DMS 273 (cell line): ENCODE results near the gene MBTPS1.
"Not testable (repeated sequence)": the region's sequence is repeated elsewhere in the genome, so short reads cannot be mapped to it uniquely, and the experiment has no call there.

Source experiments
- DNase-seq: peaks from one replicate; lab custom pipeline; 2025; ENCODE audit not compliant: unreplicated experiment; lab: John Stamatoyannopoulos, UW

MBTPS1 gene

DNA sequence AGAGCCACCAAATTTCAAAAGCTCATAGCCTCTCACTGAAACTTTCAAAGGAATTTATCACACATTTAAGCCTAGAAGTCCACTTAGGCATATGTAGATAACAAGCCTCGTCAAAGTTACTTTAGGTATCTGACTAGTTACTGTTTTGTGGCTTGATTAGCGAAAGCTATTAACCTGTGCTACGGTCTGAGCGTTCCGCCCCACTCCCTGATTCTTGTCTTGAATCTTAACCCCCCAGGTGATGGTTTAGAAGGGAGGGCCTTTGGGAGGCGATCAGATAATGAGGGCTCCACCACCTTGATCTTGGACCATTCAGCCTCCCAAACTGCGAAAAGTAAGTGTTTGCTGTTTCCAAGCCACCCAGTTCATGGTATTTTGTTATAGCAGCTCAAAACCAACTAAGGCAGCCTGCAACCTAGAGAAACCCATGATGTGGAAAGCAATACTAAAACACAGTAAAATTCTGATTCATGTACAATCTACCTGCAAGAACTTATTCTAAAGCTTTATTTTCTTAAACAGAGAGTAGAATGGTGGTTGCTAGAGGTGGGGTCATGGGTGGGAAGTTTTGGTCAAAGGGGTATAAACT is 21.1 kb upstream of the MBTPS1 start:
- DNase-seq = no peak

DNA sequence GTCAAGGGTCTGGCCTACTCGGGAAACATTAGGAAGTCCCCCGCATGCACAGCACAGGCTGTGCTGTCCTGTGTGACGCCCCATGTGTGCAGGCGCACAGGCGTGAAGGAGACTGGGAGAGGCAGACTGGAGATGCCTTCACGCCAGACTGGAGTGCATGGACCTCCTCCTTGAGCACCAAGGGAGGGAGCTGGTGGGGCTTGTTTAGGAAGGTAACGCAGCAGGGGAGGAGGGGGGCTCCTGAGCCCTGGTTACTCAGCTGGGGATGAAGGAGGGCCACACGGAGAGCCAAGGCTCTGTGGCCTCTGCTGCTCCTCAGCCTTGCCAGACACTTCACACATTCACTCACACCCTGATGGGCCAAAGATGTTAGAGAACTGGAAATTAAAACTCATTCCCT is 20.5 kb upstream of the MBTPS1 start:
- no peak for DNase-seq

DNA sequence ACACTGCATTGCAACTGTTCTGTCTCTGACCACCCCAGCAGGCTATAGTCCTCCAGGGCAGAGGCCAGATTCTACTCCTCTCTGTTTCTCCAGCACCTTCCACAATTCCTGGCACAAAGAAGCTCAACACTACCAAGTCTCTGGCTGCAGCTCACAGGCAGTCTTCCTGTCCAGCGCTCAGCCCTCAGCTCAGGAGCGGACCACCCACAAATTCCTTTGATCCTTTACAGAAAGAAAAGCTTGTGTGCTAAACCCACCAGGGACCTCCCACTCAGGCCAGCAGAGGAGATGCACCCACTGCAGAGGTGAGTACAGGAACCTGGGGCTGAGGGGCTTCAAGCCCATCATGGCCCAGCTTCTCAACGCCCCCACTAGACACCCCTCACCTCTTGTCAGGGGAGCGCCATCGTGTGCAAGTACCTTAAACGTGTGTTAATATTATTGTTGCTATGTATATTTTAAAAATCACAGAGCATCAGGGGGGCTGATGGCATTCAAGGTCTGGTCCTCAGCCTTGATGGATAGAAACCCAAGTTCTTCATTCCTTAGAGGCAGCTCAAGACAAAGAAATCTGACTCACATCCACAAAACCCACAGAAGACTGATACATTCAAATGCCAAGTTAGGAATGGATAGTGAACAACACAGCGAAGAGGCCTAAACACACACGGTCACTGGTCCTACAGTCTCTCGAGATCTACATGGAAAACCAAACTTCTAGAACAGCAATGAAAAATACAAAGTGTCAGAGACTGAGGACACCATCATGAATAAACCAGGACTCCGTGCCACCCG is 19.8 kb upstream of the MBTPS1 start:
- DNase-seq = no peak

DNA sequence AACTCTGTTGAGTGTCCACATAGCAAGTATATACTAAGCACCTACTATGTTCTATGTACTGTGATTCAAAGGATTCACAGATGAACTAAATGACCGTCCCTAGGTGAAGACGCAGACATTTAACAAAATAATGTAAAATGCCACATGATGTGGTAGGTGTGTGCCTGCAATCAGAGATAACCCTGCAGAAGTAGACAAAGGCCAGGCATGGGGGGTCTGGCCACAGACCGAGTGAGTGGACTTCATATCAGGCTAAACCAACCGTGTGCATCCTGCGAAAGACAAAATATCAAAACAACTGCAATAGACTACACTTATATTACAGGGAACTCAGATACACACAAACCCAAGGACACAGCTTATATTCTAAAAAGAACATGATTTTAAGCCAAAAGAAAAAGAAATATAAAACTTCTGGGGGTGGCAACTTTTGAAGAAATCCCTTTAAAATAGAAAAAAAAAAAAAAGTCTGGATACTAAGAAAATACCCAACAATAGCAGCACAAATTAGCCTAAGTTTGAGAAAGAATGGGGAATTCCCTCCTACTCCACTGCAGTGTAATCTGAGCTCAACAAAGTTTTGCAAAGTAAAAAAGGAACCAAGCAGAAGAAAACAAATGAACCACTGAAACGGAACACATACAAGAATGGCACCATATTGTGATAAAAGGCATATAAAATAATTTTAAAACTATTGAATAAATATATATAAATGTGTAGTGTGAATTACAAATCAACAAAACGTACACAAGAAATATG is 16.0 kb upstream of the MBTPS1 start:
- DNase-seq = no peak

DNA sequence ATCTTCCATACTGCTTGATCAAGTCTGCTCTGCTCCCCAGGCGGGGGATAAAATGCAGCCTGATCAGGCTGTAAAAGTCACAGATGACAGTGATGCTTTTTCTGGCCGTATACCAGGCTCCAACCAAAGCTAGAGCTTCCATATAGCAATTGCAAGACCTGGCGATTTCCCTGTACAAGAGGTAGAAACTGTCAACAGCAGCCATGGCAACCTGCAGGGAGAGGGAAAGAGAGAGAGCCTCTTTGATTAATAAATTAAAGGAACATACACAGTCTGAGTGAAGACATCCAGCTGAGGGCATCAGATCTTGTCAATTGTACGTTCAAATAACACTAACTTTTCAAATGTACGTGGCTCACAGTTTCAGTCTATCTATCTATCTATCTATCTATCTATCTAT is 14.4 kb upstream of the MBTPS1 start:
- DNase-seq = no peak

DNA sequence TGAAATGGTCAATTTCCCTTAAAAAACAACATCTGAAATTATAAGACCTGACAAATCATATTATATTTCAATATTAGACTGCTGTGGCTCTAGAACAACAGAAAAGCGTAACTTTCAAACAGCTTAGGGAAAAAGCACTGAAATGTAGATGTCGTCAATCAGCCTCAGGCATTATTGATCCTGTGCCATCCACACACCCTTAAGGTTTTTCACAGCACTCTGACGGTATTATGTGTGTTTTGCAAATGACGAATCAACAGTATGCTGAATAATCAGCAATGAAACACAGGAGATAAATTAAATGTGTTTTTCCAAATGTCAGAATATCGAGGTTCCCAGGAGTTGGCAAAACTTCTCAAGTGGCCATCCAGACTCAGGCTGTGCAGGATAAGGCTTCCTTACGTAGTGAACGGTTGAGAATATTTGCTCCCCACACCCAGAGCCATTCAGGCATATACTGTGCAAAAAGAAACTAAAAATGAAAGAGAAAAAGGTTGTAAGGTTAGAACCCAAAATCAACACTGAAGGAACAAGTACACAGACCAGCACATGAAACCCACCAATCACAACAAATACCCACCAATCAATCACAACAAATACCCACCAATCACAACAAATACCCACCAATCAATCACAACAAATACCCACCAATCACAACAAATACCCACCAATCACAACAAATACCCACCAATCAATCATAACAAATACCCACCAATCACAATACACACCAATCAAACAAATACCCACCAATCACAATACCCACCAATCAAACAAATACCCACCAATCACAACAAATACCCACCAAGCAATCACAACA is 7.7 kb upstream of the MBTPS1 start:
- DNase-seq = no peak

DNA sequence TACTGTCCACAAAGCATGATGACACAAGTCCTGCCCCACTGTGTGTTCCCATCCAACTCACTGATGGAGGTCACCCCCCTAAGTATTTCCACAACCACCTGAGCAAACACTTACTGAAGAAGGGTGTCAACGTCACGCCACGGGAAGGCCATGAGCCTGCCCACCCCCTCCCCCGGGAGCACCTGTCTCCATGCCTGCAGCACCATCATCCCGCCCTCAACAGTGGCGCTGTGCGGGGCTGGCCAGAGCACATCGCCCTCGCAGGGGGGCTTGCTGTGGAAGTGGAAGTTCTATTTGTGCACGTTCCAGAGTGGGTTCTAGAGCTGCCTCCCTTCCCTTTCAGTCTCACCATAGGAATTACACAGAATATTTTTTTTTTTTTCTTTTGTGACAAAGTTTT is 4.3 kb upstream of the MBTPS1 start:
- DNase-seq = no peak

DNA sequence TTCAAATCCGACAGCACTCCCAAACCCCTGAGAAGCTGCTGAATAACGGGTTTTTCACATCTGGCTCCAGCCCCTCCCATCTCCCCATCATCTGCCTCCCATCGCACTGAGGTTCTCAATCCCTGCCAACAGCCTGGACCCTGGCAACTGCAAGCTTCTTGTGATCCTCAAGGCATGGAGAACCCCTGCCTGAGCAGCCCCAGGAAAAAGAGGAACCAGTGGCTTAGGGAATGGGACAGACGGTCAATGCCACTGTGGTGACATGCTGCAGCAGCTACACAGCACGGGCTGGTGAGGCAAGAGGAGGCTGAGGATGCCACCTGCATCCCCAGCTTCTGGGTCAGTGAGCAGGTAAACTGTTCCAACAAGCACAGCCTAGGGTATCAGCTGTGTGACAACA is 3.3 kb upstream of the MBTPS1 start:
- no peak for DNase-seq

DNA sequence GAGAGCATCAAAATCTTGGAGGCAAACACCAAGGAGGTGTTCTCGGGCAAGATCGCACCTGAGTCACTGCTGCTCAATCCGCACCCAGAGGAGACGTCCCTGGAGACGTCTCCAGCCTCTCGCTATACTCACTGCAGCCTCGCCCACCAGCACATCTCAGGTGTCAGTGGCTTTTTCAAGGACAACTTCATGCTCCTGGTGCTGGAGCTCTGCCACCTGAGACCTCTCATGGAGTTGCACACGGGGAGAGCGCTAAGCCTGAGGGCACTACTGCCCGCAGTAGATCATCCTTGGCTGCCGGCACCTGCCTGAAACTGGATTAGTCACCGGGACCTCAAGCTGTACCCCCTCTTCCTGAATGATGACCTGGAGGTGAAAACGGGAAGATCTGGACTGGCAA is 2.6 kb upstream of the MBTPS1 start:
- DNase-seq = no peak

DNA sequence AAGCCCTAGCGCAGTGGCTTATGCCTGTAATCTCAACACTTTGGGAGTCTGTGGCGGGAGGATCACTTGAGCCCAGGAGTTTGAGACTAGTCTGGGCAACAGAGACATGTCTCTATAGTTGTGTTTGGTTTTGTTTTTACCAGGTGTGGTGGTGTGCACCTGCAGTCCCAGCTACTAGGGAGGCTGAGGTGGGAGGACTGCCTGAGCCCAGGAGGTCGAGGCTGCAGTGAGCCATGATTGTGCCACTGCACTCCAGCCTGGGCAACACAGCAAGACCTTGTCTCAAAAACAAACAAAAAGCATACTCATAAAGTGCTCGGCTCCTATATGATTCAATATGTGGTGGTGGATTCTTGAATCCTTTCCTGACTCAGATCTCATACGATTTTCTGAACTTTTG is 1.6 kb upstream of the MBTPS1 start:
- not testable (repeated sequence) for DNase-seq

DNA sequence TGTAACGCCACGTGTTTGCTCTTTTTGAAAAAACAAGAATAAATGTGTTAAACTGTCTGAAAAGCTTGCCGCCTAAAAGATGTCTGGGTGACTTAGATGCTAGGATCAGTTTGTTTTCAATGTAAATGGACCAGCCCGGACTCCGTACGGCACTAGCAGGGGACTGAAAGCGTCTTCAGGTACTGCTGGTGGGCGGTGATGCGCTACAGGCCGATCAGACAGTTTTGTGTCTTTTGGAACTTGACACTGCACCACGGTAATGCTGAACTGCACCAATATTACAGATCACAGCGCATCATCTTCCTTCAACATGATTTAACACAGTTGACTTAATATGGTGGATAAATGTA is 727 bp upstream of the MBTPS1 start:
- peak; percentile 76 for DNase-seq

DNA sequence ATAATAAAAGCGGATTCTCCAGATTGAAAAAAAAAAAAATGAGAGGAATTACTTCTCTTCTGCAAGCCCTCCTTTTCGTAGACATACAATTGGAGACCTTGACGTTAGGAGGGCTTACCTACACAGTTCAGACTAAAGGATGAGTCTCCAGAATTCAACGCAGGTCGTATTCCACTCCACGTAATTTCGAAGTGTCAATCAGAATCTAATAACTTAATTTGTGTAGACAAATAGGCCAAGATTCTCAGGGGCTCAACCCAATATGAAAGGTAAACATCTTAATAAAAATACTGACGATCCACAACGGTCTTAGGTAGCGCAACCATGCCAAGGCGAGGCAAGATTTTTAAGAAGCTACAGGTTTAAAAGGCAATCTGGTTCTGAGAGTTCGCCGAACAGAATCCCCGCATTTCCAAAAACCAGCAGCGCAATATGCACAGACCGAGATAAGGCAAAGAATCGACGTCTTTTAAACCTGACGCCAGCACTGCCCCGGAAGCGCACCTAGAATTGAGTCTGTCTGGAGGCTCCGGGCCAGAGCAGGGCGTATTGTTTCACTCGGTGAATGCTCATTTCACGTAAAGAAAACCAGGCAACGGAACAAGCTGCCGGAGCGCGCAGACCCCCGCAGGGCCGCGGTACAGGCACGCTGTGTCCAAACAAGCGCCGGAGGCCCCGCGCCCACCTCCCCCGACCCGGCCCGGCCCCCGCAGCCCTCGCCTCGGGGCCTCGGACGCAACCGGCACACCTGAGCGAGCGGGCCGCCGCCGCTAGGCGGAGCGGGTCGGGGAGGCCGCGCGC is 623 bp downstream of the MBTPS1 start:
- DNase-seq = peak; percentile 78

DNA sequence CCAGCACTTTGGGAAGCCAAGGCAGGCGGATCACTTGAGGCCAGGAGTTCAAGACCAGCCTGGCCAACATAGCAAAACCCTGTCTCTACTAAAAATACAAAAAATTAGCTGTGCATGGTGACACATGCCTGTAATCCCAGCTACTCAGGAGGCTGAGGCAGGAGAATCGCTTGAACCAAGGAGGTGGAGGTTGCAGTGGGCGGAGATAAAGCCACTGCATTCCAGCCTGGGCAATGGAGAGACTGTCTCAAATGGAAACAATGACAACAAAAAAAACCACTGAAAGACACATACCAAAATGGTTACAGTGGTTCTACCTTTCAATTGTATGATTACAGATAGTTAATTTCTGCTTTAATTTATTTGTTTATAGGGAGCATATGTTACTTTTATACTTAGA is 4.8 kb downstream of the MBTPS1 start:
- DNase-seq = not testable (repeated sequence)

DNA sequence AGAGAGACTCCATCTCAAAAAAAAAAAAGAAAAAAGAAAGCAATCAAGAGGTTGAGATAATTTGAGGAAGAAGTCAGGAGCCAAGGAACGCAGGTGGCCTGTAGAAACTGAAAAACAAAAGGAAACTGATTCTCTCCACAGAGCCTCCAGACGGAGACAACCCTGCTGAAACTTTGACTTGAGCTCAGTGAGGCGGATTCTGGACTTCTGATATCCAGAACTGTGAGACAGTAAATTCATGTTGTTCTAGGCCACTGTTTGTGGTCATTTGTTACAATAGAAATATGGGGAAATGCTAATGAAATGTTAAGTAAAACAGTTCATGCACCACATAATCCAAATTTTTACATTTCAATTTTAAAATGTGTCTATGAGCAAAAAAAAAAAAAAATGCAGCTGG is 5.2 kb downstream of the MBTPS1 start:
- DNase-seq = no peak

DNA sequence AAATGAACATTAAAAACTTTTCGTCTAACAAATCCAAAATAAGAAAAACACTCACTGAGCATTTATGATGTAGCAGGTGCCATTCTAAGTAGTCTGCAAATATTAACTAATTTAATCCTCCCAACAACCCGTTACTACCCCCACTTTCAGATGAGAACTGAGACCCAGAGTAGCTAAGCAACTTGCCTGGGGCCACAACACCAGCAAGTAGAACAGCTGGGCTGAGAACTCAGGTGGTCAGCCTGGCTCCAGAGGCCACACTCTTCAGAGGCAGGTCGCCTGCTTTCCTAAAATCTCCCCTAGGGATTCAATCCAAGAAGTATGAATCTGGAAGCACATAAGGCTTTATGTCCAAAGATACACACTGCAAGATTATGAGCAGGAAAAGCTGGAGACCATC is 6.2 kb downstream of the MBTPS1 start:
- DNase-seq = no peak

DNA sequence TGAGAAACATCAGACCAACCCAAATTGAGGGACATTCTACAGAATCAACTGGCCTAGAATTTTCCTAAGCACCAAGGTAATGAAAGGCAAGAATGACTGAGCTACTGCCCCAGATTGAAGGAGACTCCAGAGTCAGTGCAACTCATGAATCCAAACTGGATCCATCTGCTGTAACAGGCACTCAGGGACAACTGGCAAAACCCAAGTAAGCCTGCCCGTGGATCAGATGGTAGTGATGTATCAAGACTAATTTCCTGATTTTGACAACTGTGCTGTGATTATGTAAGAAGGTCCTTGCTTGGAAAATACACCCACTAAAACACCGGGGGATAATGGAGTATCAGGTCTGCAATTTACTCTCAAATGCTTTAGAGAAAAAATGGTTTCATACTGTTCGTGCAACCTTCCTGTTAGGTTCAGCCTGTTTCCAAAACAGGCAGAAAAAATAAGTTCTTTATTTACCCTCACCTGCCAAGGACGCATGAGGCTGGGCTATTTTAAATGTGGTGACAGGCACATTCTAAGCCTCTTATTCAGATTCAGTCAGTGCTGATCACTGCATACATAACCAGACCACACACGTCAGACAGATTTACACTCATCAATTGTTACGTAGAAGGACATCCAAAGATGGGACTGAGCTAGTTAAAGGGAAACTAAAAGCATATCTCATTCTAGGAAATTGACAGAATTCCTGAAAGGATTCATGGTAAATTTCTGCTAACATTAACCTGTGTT is 7.0 kb downstream of the MBTPS1 start:
- no peak for DNase-seq

DNA sequence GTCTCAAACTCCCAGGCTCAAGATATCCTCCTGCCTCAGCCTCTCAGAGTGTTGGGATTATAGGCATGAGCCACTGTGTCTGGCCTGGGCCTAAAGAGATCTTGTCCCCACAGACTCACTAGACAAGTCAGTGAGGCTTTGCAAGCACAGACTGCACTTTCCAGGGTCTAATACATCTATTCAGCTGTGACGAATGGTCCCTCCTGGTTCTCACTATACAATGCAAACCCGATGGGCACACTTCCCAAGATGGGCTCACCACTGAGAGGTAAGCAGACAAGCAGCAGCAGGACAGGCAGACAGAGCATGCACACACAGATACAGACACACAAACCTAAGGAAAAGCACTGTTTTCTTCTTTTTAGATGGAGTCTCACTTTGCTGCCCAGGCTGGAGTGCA is 8.8 kb downstream of the MBTPS1 start:
- DNase-seq = no peak

DNA sequence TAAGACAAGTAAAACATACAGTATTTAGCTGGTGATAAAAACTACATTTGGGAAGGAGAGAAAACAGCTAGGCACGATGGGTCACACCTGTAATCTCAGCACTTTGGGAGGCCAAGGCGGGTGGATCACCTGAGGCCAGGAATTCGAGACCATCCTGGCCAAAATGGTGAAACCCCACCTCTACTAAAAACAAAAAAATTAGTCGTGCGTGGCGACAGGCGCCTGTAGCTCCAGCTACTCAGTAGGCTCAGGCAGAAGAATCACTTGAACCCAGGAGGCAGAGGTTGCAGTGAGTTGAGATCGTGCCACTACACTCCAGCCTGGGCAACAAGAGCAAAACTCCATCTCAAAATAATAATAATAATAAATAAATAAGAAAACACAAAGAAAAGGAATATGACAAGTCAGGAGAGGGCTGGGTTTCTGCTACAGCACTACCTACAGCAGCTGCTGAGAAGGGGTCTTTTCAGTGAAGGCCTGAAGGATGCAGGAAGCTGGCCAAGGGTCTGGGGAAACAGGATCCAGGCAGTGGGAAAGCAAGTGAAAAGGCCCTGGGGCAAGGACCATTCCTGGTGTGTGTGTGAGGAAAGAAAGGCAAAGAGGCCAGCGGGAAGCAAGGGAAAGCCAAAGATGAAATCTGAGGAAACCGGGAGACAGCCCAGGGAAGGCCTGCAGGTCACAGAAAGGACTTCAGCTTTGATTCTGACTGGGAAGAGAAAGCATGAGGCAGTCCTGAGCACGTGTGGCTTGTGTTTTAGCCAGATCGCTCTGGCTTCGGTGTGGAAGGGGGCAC is 10.6 kb downstream of the MBTPS1 start:
- DNase-seq = no peak

DNA sequence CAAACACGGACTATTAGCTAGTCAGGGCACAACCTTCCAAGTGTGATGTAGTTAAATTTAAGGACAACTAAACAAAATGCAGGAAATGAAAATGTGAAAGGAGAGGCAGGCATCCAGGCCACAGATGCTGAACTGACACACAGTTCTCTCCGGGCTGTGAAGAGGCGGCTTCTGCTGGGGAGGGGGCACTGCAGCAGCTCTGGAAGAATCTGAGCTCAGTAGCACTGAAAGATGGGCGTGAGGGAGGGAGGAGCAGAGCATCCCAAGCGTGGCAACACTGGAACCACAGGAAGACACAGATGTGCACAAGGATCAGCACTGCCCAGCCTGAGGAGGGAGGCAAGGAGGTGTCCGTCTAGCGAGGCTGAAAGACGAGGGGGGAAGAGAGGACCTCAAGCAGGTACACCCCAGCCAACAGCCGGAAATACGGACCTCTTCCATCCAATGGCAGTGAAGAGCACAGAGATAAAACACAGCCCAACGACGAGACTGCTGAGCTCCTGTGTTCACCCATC is 11.4 kb downstream of the MBTPS1 start:
- DNase-seq = no peak
